ENCODE data around the gene UBE2H. TPM values are rescaled to one million over a fixed set of nuclear protein-coding genes. Genes with fewer than 3 reads are reported as not detected.

The UBE2H gene
- total RNA-seq, 1 experiment from 2014 or later: 75.1 TPM

DNA sequence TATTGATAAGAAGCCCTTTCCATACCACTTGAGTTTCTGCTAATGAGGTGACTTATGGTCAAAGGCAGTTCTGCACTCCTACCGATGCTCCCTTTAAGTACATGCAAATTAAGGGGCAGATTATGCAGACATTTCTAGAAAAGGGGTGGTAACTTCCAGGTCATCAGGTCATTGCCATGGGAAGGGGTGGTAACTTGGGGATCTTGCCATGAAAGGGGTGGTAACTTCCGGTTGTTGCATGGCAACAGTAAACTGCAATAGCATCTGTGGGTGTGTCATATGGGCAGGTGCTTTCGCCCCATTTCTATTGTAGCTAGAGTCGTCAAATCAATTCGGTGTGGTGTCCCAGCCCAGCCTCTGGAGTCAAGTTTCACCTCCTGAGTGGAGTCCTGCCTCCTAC lies 150.9 kb downstream of the UBE2H start:
- no peak overlapping the region for H3K4ac ChIP-seq (ENCODE audit: low read depth, low read length)
- no peak overlapping the region for H3K9ac ChIP-seq (ENCODE audit: extremely low read depth, insufficient read length, low read length)
- Mint-ChIP-seq H3K4me3 (no peak overlapping the region; a peak in 1 of 5 replicates), H3K4me1 (peaks cover 31 to 47% of the 10 kb centered on the region in 2 experiments), H3K9me3 (no peaks in the 10 kb centered on the region), H3K27ac (no peak overlapping the region), H3K36me3 (ENCODE audit: insufficient read depth in 1 of 3, low read depth in 3 of 3) (no peaks in the 10 kb centered on the region; a peak in 1 of 7 replicates), H3K27me3 (ENCODE audit: low read depth) (peaks cover 8% of the 10 kb centered on the region)
- no peak overlapping the region for H3K27ac ChIP-seq (ENCODE audit: insufficient read length, low read depth, low read length)
- no peak overlapping the region for H3K4me2 ChIP-seq (ENCODE audit: insufficient read depth, insufficient read length, low read length)
- H4K91ac ChIP-seq (ENCODE audit: insufficient read length, low read depth, low read length): no peak overlapping the region
- no peak overlapping the region for H2BK120ac ChIP-seq (ENCODE audit: low read depth, low read length, poor library complexity, severe bottlenecking)
- no peak overlapping the region for H3K23ac ChIP-seq (ENCODE audit: insufficient read length, low read depth, low read length)
- no peak overlapping the region for H3K14ac ChIP-seq (ENCODE audit: insufficient read depth, low read length)
- H3K23me2 ChIP-seq (ENCODE audit: insufficient read length, low read depth, low read length, poor library complexity, severe bottlenecking): no peaks in the 10 kb centered on the region
- peaks cover 8% of the 10 kb centered on the region for H3K4me1 ChIP-seq (ENCODE audit: insufficient read depth, low read length)
- H2BK20ac ChIP-seq (ENCODE audit: low read depth, low read length, poor library complexity, severe bottlenecking): no peak overlapping the region
- no peak overlapping the region for H2BK5ac ChIP-seq (ENCODE audit: insufficient read length, low read length)
- H2AFZ ChIP-seq (ENCODE audit: low read length): no peak overlapping the region
- no peaks in the 10 kb centered on the region for H3K9me3 ChIP-seq (ENCODE audit: control insufficient read depth, low read depth, low read length)
- H3K79me1 ChIP-seq (ENCODE audit: insufficient read depth, low read depth, low read length, poor library complexity, severe bottlenecking): no peaks in the 10 kb centered on the region
- H3K79me2 ChIP-seq (ENCODE audit: insufficient read depth, low read length): no peaks in the 10 kb centered on the region
- no peak overlapping the region for H2AK5ac ChIP-seq (ENCODE audit: insufficient read length, low read length)
- TF ChIP-seq, protein P1, sequence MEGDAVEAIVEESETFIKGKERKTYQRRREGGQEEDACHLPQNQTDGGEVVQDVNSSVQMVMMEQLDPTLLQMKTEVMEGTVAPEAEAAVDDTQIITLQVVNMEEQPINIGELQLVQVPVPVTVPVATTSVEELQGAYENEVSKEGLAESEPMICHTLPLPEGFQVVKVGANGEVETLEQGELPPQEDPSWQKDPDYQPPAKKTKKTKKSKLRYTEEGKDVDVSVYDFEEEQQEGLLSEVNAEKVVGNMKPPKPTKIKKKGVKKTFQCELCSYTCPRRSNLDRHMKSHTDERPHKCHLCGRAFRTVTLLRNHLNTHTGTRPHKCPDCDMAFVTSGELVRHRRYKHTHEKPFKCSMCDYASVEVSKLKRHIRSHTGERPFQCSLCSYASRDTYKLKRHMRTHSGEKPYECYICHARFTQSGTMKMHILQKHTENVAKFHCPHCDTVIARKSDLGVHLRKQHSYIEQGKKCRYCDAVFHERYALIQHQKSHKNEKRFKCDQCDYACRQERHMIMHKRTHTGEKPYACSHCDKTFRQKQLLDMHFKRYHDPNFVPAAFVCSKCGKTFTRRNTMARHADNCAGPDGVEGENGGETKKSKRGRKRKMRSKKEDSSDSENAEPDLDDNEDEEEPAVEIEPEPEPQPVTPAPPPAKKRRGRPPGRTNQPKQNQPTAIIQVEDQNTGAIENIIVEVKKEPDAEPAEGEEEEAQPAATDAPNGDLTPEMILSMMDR (conservative IDR thresholded peaks at IDR 0.05): no peak
- no peak overlapping the region for H3K56ac ChIP-seq (ENCODE audit: insufficient read length, low read depth, low read length)
- no peak overlapping the region for H4K8ac ChIP-seq (replicated peaks; ENCODE audit: insufficient read length, low read depth, low read length)
- H2BK12ac ChIP-seq (ENCODE audit: insufficient read length, low read depth, low read length): no peak overlapping the region
- no peak overlapping the region for H4K5ac ChIP-seq (ENCODE audit: insufficient read length, low read depth, low read length)
- no peak overlapping the region for H3T11ph ChIP-seq (ENCODE audit: low read length)
- H2BK15ac ChIP-seq (ENCODE audit: low read depth, low read length): no peak overlapping the region
- no peaks in the 10 kb centered on the region for H3K27me3 ChIP-seq (ENCODE audit: insufficient read depth, low read length)
- peak; percentile 49 for DNase-seq
- WGBS (ENCODE audit: extremely low coverage, insufficient read length, low lambda C conversion rate): no CpG with 5 or more reads among the region's 5 CpGs
- no peak overlapping the region for H3K18ac ChIP-seq (ENCODE audit: insufficient read length, low read depth, low read length)
- H4K20me1 ChIP-seq (ENCODE audit: control insufficient read depth, insufficient read depth, insufficient read length): no peaks in the 10 kb centered on the region
